Measurements from ENCODE around the gene TAF5. TPM values are rescaled to one million over a fixed set of nuclear protein-coding genes. Genes with fewer than 3 reads are reported as not detected.

The TAF5 gene
- total RNA-seq, 4 donors from 2014 or later = 3.8 to 7.3 (median 4.0) TPM

DNA sequence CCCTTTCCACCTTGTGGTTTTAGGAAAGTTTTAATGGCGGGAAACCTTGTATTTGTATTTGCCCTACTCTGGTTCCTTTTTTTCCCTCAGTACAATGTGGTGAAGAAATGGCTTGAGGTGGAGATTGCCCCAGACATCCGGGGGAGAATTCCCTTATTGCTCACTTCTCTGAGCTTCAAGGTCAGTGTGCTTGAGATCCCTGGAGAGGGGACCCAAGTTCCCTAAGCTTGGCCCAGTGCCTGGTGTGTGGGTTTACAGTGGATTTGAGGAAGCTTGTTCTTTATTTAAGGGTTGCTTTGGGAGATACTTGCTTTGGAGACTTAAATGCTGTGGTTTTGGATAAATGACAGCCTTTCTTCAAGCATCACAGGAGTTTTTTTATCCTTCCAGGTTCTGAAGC is 66.1 kb downstream of the TAF5 start:
- TF ChIP-seq, protein P1, sequence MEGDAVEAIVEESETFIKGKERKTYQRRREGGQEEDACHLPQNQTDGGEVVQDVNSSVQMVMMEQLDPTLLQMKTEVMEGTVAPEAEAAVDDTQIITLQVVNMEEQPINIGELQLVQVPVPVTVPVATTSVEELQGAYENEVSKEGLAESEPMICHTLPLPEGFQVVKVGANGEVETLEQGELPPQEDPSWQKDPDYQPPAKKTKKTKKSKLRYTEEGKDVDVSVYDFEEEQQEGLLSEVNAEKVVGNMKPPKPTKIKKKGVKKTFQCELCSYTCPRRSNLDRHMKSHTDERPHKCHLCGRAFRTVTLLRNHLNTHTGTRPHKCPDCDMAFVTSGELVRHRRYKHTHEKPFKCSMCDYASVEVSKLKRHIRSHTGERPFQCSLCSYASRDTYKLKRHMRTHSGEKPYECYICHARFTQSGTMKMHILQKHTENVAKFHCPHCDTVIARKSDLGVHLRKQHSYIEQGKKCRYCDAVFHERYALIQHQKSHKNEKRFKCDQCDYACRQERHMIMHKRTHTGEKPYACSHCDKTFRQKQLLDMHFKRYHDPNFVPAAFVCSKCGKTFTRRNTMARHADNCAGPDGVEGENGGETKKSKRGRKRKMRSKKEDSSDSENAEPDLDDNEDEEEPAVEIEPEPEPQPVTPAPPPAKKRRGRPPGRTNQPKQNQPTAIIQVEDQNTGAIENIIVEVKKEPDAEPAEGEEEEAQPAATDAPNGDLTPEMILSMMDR (IDR thresholded peaks at IDR 0.05; ENCODE audit: low read depth) = no peak

Other genes starting within 250 kb of the TAF5 start
- gene NT5C2, start 174.7 kb upstream of the TAF5 start, total RNA-seq = 100 to 1,000 TPM in 1 of 4 donors, 10 to 100 TPM in 3; 62.1 to 262 (median 71.4) TPM
- gene RPEL1, start 122.1 kb upstream of the TAF5 start, total RNA-seq = not detected
- gene INA, start 90.8 kb upstream of the TAF5 start, total RNA-seq = not detected
- gene PCGF6, start 16.8 kb upstream of the TAF5 start, total RNA-seq = 10 to 100 TPM; 10.7 to 19.0 (median 15.8) TPM
- 100 to 1,000 TPM; 305 to 771 (median 382) TPM for gene ATP5MK, start 28.5 kb downstream of the TAF5 start, total RNA-seq
- gene PDCD11, start 28.6 kb downstream of the TAF5 start, total RNA-seq = 10 to 100 TPM; 12.2 to 15.2 (median 13.7) TPM
- gene CALHM2, start 84.4 kb downstream of the TAF5 start, total RNA-seq = 100 to 1,000 TPM in 2 of 4 donors, 10 to 100 TPM in 2; 44.0 to 111 (median 77.1) TPM
- not detected for gene CALHM1, start 90.9 kb downstream of the TAF5 start, total RNA-seq
- gene CALHM3, start 111.3 kb downstream of the TAF5 start, total RNA-seq = not detected
- gene NEURL1, start 125.7 kb downstream of the TAF5 start, total RNA-seq = not detected